ENCODE data around the gene ZNF687. TPM values are rescaled to one million over a fixed set of nuclear protein-coding genes. Genes with fewer than 3 reads are reported as not detected.
A peak's percentile ranks its signal among the peaks of the same experiment; 100 is the strongest.

ZNF687 gene
- total RNA-seq, 1 donor from 2014 or later = 27.9 TPM

DNA sequence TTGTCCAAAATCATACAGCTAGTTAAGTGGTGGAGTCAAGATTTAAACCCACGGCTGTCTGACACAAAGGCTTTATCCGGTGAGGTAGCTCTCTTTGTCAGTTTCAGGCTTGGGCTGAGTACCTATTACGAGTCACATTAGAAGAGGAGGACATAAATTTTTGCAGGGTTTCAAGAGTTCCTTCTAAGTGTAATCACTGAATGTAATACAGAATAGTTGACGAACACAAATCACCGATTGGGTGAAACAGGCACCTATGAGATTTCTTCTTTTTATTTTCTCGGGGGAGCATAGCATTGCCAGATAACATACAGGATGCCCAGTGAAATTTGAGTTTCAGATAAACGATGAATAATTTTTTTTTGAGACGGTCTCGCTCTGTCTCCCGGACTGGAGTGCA lies 26.7 kb upstream of the ZNF687 start:
- TF ChIP-seq CTCF (IDR thresholded peaks at IDR 0.05; ENCODE audit: insufficient read depth, low read length, poor library complexity, severe bottlenecking) = no peak
- Histone ChIP-seq H3K27me3 (ENCODE audit: control insufficient read depth, insufficient read depth, low read length) (no peaks in the 10 kb centered on the region), H3K4me3 (ENCODE audit: low read depth, low read length) (peak overlapping the region; percentile 96), H3K36me3 (ENCODE audit: control insufficient read depth, insufficient read depth, low read length) (no peaks in the 10 kb centered on the region)
- no peak for DNase-seq (ENCODE audit: low read depth)

DNA sequence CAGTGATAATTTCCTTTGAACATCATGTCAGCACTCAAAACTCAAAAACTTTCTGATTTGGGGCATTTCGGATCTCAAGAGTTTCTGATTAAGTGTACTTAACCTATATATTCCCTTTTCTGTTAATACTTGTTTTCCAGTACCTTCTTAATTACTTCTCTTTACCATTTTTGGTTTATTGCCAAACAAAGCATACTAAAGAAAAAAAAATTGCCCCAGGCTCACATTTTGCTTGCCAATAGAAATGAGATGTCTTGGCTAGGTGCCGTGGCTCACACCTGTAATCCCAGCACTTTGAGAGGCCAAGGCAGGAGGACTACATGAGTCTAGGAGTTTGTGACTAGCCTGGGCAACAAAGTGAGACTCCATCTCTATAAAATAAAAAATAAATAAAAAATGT lies 22.7 kb upstream of the ZNF687 start:
- no peak for DNase-seq (ENCODE audit: low read depth)
- no peaks in the 10 kb centered on the region for H3K36me3 ChIP-seq (ENCODE audit: control insufficient read depth, insufficient read depth, low read length)
- H3K4me3 ChIP-seq (ENCODE audit: low read depth, low read length) = no peak overlapping the region
- H3K27me3 ChIP-seq (ENCODE audit: control insufficient read depth, insufficient read depth, low read length) = no peaks in the 10 kb centered on the region
- no peak for TF ChIP-seq CTCF (IDR thresholded peaks at IDR 0.05; ENCODE audit: insufficient read depth, low read length, poor library complexity, severe bottlenecking)

DNA sequence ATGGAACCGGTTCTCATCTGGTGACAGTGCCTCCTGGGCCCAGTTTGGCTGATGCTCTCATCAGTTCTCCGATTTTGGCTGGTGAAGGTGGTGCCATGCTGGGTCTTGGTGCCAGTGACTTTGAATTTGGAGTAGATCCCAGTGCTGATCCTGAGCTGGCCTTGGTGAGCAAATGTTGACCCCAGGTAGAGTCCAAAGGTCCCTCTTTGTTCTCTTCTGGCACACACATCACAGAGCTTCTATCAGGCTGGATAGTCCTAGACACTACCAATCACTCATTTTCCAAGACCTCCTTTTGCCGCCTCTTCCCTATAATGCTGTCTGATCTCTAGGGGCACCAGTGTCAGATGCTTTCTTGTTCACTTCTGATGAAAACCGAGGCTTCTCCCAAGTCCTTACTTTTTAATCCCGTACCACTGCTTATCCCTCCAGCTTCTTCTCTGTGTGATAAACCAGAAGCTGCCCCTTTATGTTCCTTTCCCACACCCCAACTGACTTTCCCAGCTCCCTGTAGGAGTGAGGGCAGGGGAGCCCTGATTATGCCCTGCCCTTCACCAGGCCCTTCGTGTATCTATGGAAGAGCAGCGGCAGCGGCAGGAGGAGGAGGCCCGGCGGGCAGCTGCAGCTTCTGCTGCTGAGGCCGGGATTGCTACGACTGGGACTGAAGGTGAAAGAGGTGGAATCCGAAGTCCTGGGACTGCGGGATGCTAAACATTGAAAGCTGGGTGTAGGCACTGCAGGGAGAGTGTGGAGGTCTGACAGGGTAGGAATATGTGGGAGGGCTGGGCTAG lies 16.5 kb upstream of the ZNF687 start:
- Histone ChIP-seq H3K36me3 (ENCODE audit: control insufficient read depth, insufficient read depth, low read length) (no peaks in the 10 kb centered on the region), H3K4me3 (ENCODE audit: low read depth, low read length) (no peak overlapping the region), H3K27me3 (ENCODE audit: control insufficient read depth, insufficient read depth, low read length) (no peaks in the 10 kb centered on the region)
- no peak for TF ChIP-seq CTCF (IDR thresholded peaks at IDR 0.05; ENCODE audit: insufficient read depth, low read length, poor library complexity, severe bottlenecking)
- DNase-seq (ENCODE audit: low read depth) = no peak

- TF ChIP-seq CTCF (IDR thresholded peaks at IDR 0.05; ENCODE audit: insufficient read depth, low read length, poor library complexity, severe bottlenecking) = no peak
- DNase-seq (ENCODE audit: low read depth) = no peak
- no peak overlapping the region for H3K4me3 ChIP-seq (ENCODE audit: low read depth, low read length)
- H3K36me3 ChIP-seq (ENCODE audit: control insufficient read depth, insufficient read depth, low read length) = no peaks in the 10 kb centered on the region
- no peaks in the 10 kb centered on the region for H3K27me3 ChIP-seq (ENCODE audit: control insufficient read depth, insufficient read depth, low read length)
Observed at GRCh38 chr1:151266315-151266714, 15.8 kb upstream of the ZNF687 start.

GRCh38 chr1:151266821-151267220 lies 15.3 kb upstream of the ZNF687 start:
- no peak for DNase-seq (ENCODE audit: low read depth)
- Histone ChIP-seq H3K4me3 (ENCODE audit: low read depth, low read length) (no peak overlapping the region), H3K27me3 (ENCODE audit: control insufficient read depth, insufficient read depth, low read length) (no peaks in the 10 kb centered on the region), H3K36me3 (ENCODE audit: control insufficient read depth, insufficient read depth, low read length) (no peaks in the 10 kb centered on the region)
- TF ChIP-seq CTCF (IDR thresholded peaks at IDR 0.05; ENCODE audit: insufficient read depth, low read length, poor library complexity, severe bottlenecking) = no peak

- DNase-seq (ENCODE audit: low read depth) = no peak
- TF ChIP-seq CTCF (IDR thresholded peaks at IDR 0.05; ENCODE audit: insufficient read depth, low read length, poor library complexity, severe bottlenecking) = no peak
- no peak overlapping the region for H3K4me3 ChIP-seq (ENCODE audit: low read depth, low read length)
- H3K36me3 ChIP-seq (ENCODE audit: control insufficient read depth, insufficient read depth, low read length) = no peaks in the 10 kb centered on the region
- H3K27me3 ChIP-seq (ENCODE audit: control insufficient read depth, insufficient read depth, low read length) = no peaks in the 10 kb centered on the region
Observed at GRCh38 chr1:151267760-151268159, 14.3 kb upstream of the ZNF687 start.
